GM19328 (cell line): ENCODE data around the gene CXXC5.
A peak's percentile ranks its signal among the peaks of the same experiment; 100 is the strongest.
"Not testable (repeated sequence)": the region's sequence is repeated elsewhere in the genome, so short reads cannot be mapped to it uniquely, and the experiment has no call there.

Source experiments
- ATAC-seq: cut with Tn5 transposase; IDR thresholded peaks from one replicate; pipeline ENCODE4 v1.9.1; 2021; ENCODE audit warnings: mild to moderate bottlenecking, moderate library complexity; ENCODE audit not compliant: unreplicated experiment

CXXC5 gene

DNA sequence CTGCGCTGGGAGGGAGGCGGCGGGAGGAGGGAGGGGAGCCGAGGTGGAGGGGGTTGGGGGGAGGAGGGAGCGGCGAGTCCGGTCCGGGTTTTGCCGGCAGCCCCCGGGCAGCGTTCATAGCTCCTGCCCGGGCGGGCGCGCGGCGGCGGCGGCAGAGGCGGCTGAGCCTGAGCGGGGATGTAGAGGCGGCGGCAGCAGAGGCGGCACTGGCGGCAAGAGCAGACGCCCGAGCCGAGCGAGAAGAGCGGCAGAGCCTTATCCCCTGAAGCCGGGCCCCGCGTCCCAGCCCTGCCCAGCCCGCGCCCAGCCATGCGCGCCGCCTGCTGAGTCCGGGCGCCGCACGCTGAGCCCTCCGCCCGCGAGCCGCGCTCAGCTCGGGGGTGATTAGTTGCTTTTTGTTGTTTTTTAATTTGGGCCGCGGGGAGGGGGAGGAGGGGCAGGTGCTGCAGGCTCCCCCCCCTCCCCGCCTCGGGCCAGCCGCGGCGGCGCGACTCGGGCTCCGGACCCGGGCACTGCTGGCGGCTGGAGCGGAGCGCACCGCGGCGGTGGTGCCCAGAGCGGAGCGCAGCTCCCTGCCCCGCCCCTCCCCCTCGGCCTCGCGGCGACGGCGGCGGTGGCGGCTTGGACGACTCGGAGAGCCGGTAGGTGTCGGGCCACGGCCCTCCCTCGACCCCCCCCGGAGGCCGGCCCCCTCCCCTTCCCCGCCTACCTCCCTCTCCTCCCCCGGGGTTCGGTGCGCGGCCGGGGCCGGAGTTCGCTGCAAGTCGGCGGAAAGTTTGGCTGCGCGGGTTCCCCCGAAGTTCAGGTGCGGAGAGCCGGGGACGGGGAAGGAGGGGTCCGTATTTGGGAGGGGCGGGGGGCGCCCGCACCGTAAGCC lies at the start of gene CXXC5:
CXXC5 (plus strand) TSS at position 145 of the 877 bp plus-strand sequence. CDS start 32,175 bp downstream, outside the sequence.
- peak; percentile 38 for ATAC-seq

DNA sequence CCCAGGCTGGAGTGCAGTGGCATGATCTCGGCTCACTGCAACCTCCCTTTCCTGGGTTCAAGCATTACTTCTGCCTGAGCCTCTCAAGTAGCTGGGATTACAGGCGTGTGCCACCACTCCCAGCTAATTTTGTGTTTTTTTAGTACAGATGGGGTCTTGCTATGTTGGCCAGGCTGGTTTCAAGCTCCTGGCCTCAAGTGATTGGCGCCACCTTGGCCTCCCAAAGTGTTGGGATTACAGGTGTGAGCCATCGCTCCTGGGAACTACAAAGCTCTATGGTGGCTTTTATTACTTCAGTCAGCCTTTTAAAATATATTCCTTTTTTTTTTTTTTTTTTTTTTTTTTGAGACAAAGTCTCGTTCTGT lies 49.6 kb upstream of the CXXC5 start:
- not testable (repeated sequence) for ATAC-seq

DNA sequence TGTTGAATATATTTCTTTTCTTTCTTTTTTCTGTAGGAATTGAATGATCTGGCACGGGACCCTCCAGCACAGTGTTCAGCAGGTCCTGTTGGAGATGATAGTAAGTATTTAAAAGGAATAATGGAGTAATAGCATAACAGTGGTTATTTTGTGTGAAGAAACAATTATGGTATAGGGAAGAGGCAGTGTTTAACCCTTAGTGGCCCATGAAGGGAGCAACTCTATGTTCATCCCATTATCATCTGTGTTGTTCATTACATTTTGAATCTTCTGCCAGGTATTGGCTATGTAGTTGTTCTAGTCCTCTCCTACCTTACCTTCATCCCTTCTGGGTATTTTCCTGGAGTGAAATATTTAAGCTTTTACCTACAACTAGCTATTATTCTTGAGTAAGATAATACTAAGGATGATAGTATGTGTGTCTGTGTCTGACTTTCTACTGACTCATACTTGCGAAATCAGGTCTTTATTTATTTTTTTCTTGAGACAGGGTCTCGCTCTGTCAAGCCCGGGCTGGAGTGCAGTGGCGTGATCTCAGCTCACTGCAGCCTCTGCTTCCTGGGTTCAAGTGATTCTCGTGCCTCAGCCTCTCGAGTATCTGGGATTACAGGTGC lies 47.7 kb upstream of the CXXC5 start:
- no peak for ATAC-seq

DNA sequence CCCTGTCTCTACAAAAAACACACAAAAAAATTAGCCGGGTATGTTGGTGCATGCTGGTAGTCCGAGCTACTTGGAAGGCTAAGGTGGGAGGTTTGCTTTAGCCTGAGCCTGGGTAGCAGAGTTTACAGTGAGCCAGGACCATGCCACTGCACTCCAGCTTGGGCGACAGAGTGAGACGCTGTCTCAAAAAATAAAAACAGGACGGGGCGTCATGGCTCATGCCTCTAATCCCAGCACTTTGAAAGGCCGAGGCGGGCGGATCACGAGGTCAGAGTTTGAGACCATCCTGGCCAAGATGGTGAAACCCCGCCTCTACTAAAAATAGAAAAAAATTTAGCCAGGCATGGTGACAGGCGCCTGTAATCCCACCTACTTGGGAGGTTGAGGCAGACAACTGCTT lies 46.7 kb upstream of the CXXC5 start:
- ATAC-seq, result no peak

DNA sequence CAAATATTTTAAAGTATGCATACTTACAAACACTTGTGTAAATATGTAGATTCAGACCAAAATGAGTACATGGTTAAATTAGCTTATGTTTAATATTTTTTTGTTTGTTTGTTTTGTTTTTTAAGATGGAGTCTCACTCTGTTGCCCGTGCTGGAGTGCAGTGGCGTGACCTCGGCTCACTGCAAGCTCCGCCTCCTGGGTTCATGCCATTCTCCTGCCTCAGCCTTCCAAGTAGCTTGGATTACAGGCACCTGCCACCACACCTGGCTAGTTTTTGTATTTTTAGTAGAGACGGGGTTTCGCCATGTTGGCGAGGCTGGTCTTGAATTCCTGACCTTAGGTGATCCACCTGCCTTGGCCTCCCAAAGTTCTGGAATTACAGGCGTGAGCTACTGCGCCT lies 46.2 kb upstream of the CXXC5 start:
- ATAC-seq, result not testable (repeated sequence)

DNA sequence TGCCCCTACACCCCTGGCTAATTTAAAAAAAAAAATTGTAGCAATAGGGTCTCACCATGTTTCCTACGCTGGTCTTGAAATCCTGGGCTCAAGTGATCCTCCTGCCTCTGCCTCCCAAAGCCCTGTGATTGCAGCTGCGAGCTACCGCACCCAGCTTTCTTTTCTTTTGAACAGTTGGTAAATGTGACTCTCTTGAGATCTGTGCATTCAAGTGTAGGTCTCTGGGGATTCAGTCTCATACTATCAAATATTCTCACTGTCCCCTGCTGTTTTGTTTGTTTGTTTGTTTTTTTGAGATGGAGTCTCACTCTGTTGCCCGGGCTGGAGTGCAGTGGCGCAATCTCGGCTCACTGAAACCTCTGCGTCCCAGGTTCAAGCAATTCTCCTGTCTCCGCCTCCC lies 42.3 kb upstream of the CXXC5 start:
- ATAC-seq, result no peak

DNA sequence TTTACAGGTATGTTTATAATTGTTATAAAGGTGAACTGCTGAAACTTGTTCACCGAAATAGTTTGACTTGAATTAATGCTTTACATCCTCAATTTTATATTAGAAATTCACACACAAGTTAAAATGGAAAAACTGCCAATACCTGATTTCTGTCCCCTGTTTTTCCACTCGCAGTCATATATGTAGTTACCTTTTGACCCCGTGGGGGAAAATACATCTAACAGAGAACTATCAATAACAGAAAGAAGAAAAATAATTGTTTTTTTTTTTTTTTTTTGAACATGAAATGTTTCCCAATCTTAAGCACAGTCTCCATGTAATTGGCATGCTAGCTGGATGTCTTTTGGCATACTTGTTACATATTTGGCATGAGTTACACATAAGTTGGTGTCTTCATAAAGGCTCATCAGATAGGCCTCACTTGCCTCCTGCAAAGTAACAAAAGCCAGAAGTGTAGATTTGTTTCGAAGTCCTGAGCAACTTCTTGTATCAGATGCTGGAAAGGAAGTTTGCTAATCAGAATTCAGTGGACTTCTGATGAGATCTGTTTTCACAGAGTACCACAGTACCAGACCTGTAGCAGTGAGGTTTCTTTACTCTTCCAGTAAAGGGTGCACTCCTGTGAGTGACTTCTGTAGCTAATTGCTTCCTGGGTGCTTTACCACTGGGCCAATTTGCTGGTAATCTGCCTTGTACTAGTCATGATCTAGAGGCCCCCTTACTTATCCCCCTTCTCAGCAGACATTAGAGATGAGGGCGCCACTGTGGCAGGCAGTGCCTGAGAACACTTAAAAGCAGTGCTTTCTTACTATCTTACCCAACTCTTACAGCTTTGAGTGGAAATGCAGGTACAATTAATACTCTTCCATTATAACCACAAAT lies 36.2 kb upstream of the CXXC5 start:
- no peak for ATAC-seq

DNA sequence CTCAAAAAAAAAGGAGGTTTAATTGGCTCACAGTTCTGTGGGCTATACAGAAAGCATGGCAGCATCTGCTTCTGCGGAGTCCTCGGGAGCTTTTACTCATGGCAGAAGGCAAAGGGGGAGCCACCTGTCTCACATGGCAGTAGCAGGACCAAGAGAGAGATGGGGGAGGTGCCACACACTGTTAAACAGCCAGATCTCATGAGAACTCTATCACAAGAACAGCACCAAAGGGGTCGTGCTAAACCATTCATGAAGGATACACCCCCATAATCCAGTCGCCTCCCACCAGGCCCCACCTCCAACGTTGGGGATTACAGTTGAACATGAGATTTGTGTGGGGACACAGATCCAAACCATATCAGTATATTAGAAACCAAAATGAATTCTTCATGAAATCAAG lies 28.3 kb upstream of the CXXC5 start:
- no peak for ATAC-seq

DNA sequence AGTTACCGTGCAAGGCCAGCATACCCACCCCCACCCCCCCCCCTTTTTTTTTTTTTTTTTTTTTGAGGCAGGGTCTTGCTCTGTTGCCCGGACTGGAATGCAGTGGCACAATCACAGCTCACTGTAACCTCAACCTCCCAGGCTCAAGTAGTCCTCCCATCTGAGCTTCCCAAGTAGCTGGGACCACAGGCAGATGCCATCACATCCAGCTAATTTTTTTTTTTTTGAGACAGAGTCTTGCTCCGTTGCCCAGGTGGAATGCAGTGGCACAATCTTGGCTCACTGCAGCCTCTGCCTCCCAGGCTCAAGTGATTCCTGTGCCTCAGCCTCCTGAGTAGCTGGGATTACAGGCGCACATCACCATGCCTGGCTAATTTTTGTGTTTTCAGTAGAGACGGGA lies 22.8 kb upstream of the CXXC5 start:
- not testable (repeated sequence) for ATAC-seq

DNA sequence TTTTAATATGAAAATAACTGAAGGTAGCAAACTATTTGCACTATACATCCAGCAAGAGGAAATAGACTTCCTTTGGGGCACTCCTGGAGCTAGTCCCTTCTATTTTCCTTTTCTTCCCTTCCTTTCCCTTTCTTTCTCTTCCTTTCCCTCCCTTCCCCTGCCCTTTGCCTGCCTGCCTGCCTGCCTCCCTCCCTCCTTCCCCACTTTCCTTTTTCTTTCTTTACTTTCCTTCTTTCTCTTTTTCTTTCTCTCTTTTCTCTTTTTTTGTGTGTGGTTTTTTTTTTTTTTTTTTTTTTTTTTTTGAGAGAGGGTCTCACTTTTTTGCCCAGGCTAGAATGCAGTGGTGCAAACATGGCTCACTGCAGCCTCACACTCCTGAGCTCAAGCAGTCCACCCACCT lies 17.3 kb upstream of the CXXC5 start:
- no peak for ATAC-seq

DNA sequence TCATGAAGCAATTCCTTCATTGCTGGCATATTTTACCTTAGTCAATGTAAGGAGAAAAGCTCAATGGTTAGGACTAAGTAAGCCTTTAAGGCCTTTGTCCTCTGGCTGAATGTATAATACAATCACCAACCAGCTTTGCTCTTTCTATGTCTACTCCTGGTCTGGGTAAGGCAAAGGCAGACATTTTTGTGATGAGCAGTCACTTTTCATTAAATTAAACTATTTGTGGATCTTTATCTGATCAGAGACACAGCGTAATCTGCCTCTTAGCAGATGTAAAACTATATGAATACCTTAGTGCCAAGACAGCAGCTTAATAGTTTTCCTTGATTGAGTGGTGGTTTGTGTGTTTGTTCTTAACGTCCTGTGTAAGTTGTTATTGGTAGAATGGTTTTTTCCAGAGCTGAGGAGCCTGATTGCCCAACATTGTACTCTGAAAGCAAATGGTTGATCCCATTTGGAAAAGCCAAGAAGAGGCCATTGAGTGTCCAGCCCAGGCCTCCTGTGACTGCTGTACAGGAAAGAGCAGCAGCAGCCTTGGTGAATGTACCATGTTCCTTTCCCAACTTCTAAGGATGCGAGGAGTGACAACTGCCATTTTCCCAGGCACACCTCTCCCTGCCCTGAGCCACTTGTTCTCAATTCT lies 16.5 kb upstream of the CXXC5 start:
- ATAC-seq, result no peak

DNA sequence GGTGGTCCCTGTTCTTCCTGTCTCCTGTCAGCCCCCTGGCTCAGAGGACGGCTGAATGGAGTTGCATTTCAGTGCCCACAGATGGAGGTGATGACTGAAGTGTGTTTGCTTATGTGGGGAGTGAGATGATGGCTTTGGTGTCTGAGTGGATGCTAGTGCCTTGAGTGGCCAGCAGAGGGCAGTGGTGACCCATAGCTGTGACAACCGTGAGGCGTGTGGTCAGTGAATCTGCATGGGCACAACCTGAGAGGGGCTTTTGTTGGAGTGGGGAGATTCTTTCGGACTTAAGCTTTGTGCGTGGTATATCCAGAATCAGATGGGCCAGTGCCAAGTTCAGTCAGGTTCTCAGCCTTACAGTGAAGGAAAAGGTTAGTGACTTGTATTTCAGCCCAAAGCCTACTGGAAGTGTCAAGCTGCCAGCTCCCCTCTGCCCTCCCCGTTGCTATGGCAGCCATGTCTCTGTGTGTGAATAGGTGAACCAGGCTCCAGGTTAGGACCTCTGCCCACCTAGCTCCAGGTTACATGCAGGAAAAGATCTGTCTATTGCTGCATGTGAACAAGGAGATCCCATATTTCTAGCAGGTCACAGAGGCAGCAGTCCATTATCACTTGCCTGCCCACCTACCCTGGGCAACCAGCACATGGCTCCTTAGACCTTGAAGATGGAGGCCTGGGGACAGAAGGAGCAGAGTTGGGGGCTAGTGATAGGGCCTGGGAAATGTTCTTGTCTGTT lies 14.7 kb upstream of the CXXC5 start:
- no peak for ATAC-seq

DNA sequence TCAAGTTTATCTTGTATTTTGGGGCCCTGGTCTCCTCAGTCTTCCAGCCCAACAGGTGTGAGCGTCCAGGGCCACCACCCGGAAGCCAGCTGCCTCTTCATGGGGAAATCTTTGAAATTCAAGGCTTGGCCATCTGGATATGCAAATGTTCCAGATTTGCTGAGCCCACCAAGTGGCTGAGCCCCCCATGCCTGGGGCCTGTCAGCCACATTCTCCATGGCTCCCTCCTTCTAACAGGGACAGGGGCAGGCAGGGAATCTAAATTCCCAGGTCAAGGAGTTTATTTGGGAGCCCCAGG lies 14.2 kb upstream of the CXXC5 start:
- ATAC-seq, result no peak

DNA sequence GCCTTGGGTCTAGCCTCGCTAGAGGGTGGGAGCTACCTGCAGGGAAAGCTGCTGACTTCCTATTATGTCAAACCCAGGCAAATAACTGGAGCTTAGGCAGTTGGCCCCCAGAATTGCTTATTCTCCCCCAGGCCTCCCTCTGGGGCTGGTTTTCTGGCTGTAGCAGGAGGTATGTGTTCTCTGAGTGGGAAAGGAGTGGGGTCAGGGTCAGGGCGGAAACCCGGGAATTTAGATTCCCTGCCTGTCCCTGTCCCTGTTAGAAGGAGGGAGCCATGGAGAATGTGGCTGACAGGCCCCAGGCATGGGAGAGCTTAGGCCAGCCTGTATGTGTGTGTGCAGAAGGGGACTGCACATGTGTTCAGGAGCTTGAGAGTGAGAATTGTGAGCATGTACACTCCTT lies 13.6 kb upstream of the CXXC5 start:
- ATAC-seq, result no peak

DNA sequence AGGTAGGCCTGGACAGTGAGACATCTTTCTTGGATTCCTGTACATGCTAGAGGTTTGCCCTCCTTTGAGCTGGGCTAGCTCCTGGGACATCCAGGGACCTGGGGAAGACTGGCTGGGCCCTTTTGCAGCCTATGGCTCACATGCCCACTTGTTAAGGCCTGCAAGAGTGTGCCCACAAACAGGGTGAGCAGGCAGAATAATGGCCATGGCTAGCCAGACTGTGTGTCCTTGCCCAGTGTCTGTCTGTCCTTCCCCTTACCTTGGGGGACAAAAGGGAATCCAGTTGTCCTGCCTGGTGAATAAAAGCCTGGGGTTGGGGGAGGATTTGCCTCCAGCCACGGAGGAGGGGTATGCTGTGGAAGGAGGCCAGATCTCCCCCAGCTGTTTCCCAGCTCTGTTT lies 13.0 kb upstream of the CXXC5 start:
- no peak for ATAC-seq

DNA sequence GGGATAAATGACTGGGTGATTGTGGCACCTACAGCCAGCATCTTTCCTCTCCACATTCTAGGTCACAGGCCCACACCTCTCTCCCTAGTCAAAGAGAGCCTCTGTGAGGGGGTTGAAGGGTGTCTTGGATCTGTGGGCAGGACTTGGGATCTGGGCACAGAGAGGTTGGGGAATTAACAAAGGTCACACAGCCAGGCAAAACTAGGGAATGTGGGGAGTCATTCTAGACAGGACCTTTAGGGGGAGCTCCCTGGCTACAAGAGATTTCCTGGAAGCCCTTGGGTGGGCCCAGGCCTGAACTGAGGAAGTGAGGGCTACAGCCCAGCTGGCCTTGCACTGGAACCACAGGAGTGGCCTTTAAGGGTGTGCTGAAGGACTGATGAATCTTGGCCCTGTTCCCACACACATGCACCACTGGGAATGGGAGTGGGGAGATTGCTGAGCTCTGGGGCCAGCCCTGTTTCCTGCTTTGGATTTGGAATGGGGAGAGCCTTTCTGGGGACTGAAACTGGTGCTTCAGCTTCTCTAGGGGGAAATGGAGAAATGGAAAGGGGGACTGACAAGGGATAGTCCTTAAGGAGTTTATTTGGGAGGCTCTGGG lies 12.4 kb upstream of the CXXC5 start:
- ATAC-seq, result no peak

DNA sequence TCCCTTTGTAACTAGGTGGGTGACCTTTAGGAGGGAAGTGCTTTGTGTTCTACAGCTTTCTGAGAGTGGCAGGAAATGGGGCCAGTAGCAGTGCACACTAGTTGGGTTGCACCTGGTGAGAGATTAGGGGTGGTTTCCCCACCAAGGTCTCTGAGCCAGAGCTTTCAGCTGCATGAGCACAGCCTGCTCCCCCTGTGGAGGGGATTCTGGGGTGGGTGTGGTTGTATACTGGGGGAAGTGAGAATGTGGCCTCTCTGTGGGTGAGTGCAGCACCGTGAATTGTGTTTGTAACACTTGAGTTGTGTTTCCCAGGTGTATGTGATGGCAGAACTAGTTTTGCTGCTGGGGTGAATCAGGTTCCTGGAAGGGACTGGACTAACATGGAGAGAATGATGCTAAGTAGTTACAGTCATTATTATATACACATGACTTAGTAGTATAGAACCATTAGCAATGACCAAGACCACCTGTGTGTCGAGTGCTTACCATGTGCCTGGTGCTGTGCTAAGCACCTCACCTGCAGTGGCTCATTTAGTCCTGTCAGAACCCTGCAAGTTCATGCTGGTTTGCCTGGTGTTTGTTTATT lies 11.8 kb upstream of the CXXC5 start:
- ATAC-seq, result peak; percentile 64

DNA sequence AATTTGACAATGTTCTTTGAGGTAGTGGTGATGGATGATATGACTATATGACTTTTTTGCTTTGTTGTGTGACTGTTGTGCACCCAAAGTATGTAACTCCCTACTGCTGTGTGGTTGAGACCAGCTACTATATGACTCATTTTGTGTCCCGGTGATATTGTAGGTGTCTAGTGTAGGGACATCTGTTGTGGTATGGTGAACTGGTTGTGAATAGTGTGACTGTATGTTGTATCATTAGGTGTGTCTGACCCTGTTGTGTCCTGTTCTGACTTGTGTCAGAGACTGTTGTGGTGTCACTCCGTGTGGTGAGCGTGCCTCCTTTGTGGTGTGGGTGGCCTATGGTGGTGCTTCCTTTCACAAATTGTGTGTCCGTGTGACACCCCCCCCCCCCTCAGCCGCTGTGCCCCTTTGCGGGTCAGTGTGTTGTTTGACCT lies 11.2 kb upstream of the CXXC5 start:
- no peak for ATAC-seq

DNA sequence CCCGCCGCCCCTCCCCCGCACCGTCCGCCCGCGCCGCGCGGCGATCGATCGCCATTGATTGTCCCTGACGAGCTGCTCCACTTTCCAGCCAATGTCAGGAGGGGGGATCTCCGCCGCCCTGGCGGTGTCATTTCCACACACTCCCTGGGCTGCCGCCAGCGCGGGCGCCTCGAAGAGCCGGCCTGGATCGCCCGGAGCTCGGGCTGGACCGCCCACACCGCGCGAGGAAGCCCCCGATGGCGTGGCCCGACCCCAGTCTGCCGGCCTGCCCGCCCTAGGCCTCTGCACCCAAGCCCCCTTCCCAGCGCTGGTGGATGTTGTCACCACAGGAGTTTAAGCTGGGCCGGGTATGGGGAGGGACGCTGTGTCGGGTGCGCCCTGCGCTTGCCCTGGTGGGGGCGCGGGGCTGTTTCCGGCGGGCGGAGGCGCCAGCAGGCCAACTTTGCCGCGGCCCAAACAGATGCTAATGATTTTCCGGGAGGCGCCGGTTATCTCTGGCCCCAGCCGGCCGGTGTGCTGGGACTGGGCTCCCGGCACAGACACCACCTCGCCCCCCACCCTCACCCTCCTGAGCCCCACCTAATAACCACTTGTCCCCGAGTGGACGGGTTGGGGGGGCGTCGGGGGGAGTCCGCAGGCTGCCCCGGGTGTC lies 10.6 kb upstream of the CXXC5 start:
- no peak for ATAC-seq
